ENCODE data around the gene PHKG1.

DNA sequence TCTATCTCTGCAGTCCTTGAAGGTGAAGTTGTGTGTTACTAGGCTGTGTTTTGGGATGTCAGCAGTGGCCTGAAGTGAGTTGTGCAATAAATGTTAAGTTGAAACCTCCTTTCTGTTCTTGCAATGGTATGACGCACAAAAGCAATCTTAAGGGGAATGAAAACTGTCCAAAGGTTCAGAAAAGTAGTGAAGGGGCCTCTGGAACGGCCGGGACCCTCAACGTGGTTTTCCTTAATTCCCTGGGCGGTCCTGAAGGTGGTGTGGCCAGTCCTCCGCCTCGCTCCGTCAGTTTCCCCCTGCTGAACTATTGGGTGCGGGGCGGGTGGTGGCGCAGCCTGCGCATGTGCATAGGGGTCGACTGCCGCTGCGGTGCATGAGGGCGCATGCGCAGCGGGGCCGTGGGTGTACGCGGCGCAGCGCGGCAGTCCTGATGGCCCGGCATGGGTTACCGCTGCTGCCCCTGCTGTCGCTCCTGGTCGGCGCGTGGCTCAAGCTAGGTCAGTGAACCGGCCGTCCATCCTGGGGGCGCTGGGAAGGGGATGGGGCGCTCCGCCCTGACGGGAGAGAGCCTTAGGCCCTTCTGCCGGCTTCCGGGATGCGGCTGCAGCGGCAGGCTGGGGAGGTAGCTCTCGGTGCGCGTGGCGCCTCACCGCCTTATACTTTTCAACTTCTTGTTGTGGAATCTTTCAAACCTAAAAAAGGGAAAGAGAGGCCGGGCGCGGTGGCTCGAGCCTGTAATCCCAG lies 28.7 kb downstream of the PHKG1 start, which contains the start of gene SUMF2:
- TF ChIP-seq, protein P1, sequence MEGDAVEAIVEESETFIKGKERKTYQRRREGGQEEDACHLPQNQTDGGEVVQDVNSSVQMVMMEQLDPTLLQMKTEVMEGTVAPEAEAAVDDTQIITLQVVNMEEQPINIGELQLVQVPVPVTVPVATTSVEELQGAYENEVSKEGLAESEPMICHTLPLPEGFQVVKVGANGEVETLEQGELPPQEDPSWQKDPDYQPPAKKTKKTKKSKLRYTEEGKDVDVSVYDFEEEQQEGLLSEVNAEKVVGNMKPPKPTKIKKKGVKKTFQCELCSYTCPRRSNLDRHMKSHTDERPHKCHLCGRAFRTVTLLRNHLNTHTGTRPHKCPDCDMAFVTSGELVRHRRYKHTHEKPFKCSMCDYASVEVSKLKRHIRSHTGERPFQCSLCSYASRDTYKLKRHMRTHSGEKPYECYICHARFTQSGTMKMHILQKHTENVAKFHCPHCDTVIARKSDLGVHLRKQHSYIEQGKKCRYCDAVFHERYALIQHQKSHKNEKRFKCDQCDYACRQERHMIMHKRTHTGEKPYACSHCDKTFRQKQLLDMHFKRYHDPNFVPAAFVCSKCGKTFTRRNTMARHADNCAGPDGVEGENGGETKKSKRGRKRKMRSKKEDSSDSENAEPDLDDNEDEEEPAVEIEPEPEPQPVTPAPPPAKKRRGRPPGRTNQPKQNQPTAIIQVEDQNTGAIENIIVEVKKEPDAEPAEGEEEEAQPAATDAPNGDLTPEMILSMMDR (IDR thresholded peaks at IDR 0.05): peak in 1 of 7 experiments; percentile 27
- peak; percentile 80 to 91 (median 89) for TF ChIP-seq POLR2A (IDR thresholded peaks at IDR 0.05)

All from body of pancreas (tissue), 4 donors.